Measurements from ENCODE around the gene TMEM273.

GRCh38 chr10:49222170-49222569, 34.0 kb upstream of the TMEM273 start:
- TF ChIP-seq CTCF (IDR thresholded peaks at IDR 0.05) = no peak
- no peak for TF ChIP-seq EP300 (IDR thresholded peaks at IDR 0.05)
- TF ChIP-seq POLR2AphosphoS5 (IDR thresholded peaks at IDR 0.05) = no peak
- TF ChIP-seq POLR2A (IDR thresholded peaks at IDR 0.05; ENCODE audit: low read depth) = no peak
